AG04450 (cell line): ENCODE measurements around the gene PLPPR5. TPM values are rescaled to one million over a fixed set of nuclear protein-coding genes. Genes with fewer than 3 reads are reported as not detected.

Source experiments
- CTCF ChIA-PET: fragments of 300-600, 350-600 bp; formaldehyde crosslinking; extraction: SDS; loops from one replicate; lab custom pipeline; 2022; ENCODE audit warnings: antibody characterized with exemption, inconsistent platforms; lab: Charles Lee
- POLR2A ChIA-PET: fragments of 350-600 bp; formaldehyde crosslinking; extraction: SDS; loops from one replicate; lab custom pipeline; 2021; ENCODE audit warnings: antibody characterized with exemption, inconsistent platforms; lab: Yijun Ruan, JAX
- DNase-seq: peaks from one replicate; pipeline ENCODE4 v3.0.0-alpha.2; 2011; ENCODE audit warnings: low read depth, low spot score
- H3K27ac ChIP-seq: one replicate; pipeline ENCODE4 v1.5.1; 2012; ENCODE audit warnings: low read depth, low read length, control low read depth
- H3K27me3 ChIP-seq: one replicate; pipeline ENCODE4 v1.6.0; 2012; ENCODE audit warnings: low read length; ENCODE audit not compliant: control insufficient read depth, insufficient read depth
- H3K4me3 ChIP-seq: 2 replicates; pipeline ENCODE4 v1.5.1; 2011; ENCODE audit warnings: mild to moderate bottlenecking, low read depth, low read length, control low read depth
- H3K9me3 ChIP-seq: 2 replicates; pipeline ENCODE4 v1.5.1; 2012; ENCODE audit warnings: low read length; ENCODE audit not compliant: control insufficient read depth, insufficient read depth
- CTCF ChIP-seq: IDR thresholded peaks from 2 replicates; pipeline ENCODE4 v1.5.1; 2011; ENCODE audit warnings: low read depth, low read length, control low read depth, inconsistent platforms
- polyA plus RNA-seq: library from polyadenylated mRNA; depleted of rRNA; stranded (reverse); fragments of >200 nt; gene quantifications from 2 replicates; pipeline ENCODE4 v1.2.3, GENCODE V29; 2011

PLPPR5 gene
- polyA plus RNA-seq, 1 experiment: 0.07 TPM

- no peak overlapping the region for H3K4me3 ChIP-seq
- ChIA-PET CTCF (no interaction called here), POLR2A (interaction anchor here (0.7 to 0.9 kb wide), 2 partner anchors 9 to 11 kb away, joined by 3 read pairs; no protein-coding TSS in a partner anchor)
- no peak for TF ChIP-seq CTCF
- DNase-seq: no peak
- no peaks in the 10 kb centered on the region for H3K9me3 ChIP-seq
- H3K27ac ChIP-seq: no peak overlapping the region
- no peaks in the 10 kb centered on the region for H3K27me3 ChIP-seq
Measured at GRCh38 chr1:98963064-98963758, 41.5 kb downstream of the PLPPR5 start.

- Histone ChIP-seq H3K9me3 (no peaks in the 10 kb centered on the region), H3K27me3 (no peaks in the 10 kb centered on the region), H3K27ac (no peak overlapping the region), H3K4me3 (no peak overlapping the region)
- ChIA-PET POLR2A (interaction anchor here (0.7 to 1.3 kb wide), 2 partner anchors 10 to 22 kb away, joined by 3 read pairs; no protein-coding TSS in a partner anchor), CTCF (interaction anchor here (0.6 to 0.8 kb wide), 2 partner anchors 10 to 43 kb away, joined by 3 read pairs; partner anchors contain the start of gene PLPPR5)
- no peak for DNase-seq
- TF ChIP-seq CTCF: no peak
Measured at GRCh38 chr1:98962156-98962555, 42.5 kb downstream of the PLPPR5 start.

GRCh38 chr1:98949621-98950020, 55.0 kb downstream of the PLPPR5 start:
- CTCF ChIA-PET: no interaction called here
- no peak overlapping the region for H3K27ac ChIP-seq
- no peak for DNase-seq
- no peak overlapping the region for H3K4me3 ChIP-seq
- POLR2A ChIA-PET: no interaction called here
- no peak for TF ChIP-seq CTCF
- no peaks in the 10 kb centered on the region for H3K9me3 ChIP-seq
- H3K27me3 ChIP-seq: no peaks in the 10 kb centered on the region

GRCh38 chr1:98949166-98949565, 55.5 kb downstream of the PLPPR5 start:
- CTCF ChIA-PET: no interaction called here
- no peak for DNase-seq

More at GRCh38 chr1:98949166-98949565, 55.5 kb downstream of the PLPPR5 start:
- Histone ChIP-seq H3K27me3 (no peaks in the 10 kb centered on the region), H3K4me3 (no peak overlapping the region), H3K9me3 (no peaks in the 10 kb centered on the region), H3K27ac (no peak overlapping the region)
- POLR2A ChIA-PET: no interaction called here
- no peak for TF ChIP-seq CTCF
